ENCODE measurements around the gene SPAG16. TPM values are rescaled to one million over a fixed set of nuclear protein-coding genes. Genes with fewer than 3 reads are reported as not detected.
"Not testable (repeated sequence)": the region's sequence is repeated elsewhere in the genome, so short reads cannot be mapped to it uniquely, and the experiment has no call there.

The SPAG16 gene
- total and polyA plus RNA-seq, 2 of the 13 experiments (the other 11 are each of a cell fraction or from before 2014, with no cell fraction given), result 9.6 to 26.5 TPM

DNA sequence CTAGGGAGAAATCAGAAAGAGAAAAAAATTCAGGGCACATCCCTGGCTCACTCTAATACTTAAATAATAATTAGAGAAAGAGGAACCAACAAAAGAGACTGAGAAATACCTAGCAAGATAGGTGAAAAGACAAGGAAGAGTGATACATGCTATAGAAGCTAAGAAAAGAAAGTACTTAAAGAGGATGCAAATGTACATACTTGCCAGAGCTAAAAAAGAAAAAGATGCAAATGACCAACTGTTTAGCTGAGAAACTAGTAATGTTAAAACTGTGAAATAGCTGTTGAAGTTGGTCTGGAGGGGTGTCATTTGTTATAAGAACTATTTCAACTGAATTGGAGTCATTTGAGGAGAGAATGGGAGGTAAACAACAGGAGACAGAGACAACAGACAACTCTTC is 412.2 kb downstream of the SPAG16 start:
- CTCF ChIA-PET (ENCODE audit: low intra/inter-chr PET ratio, low total read pairs), result no interaction called here
- no peak for ATAC-seq
- DNase-seq (ENCODE audit: low spot score), result no peak
- Histone ChIP-seq H3K27me3 (ENCODE audit: control insufficient read depth in 1 of 2, insufficient read depth in 2 of 2, low read length in 2 of 2) (no peaks in the 10 kb centered on the region), H3K4me3 (replicated peaks in 1 of 3; ENCODE audit: insufficient read depth in 1 of 3, low read depth in 2 of 3, low read length in 3 of 3) (no peak overlapping the region), H3K4me1 (ENCODE audit: insufficient read depth, low read length) (no peaks in the 10 kb centered on the region), H4K20me1 (ENCODE audit: insufficient read depth, low read length) (no peaks in the 10 kb centered on the region), H3K9ac (ENCODE audit: insufficient read depth, low read depth, low read length) (no peak overlapping the region), H3K27ac (ENCODE audit: extremely low read length, insufficient read depth, low read length) (no peak overlapping the region), H3K4me2 (ENCODE audit: low read depth, low read length) (no peak overlapping the region), H3K36me3 (replicated peaks in 1 of 2; ENCODE audit: control insufficient read depth in 1 of 2, insufficient read depth in 2 of 2, low read length in 2 of 2) (no peaks in the 10 kb centered on the region), H3K79me2 (ENCODE audit: insufficient read depth, low read length) (no peaks in the 10 kb centered on the region), H3K9me3 (ENCODE audit: low read length) (peaks cover 65% of the 10 kb centered on the region), H2AFZ (ENCODE audit: low read length) (no peak overlapping the region)
- POLR2A ChIA-PET, result no interaction called here
- intact Hi-C loops (cut with micrococcal nuclease; ENCODE audit: unreplicated experiment) (no loop called here), in situ Hi-C loops (cut with HindIII; ENCODE audit: extremely low pct_ligation_motif_present, low pct_unique_long_range_greater_than_20kb) (no loop called here)
- BruUV-seq (replicated peaks), result no TSS peak
- TF ChIP-seq TOPORS (CRISPR knock-in tag; IDR thresholded peaks at IDR 0.05) (no peak), GATAD1 (CRISPR knock-in tag; IDR thresholded peaks at IDR 0.05) (no peak)
- TF ChIP-seq, protein P1, sequence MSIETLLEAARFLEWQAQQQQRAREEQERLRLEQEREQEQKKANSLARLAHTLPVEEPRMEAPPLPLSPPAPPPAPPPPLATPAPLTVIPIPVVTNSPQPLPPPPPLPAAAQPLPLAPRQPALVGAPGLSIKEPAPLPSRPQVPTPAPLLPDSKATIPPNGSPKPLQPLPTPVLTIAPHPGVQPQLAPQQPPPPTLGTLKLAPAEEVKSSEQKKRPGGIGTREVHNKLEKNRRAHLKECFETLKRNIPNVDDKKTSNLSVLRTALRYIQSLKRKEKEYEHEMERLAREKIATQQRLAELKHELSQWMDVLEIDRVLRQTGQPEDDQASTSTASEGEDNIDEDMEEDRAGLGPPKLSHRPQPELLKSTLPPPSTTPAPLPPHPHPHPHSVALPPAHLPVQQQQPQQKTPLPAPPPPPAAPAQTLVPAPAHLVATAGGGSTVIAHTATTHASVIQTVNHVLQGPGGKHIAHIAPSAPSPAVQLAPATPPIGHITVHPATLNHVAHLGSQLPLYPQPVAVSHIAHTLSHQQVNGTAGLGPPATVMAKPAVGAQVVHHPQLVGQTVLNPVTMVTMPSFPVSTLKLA (IDR thresholded peaks at IDR 0.05), result no peak
- FAIRE-seq, result no peak

DNA sequence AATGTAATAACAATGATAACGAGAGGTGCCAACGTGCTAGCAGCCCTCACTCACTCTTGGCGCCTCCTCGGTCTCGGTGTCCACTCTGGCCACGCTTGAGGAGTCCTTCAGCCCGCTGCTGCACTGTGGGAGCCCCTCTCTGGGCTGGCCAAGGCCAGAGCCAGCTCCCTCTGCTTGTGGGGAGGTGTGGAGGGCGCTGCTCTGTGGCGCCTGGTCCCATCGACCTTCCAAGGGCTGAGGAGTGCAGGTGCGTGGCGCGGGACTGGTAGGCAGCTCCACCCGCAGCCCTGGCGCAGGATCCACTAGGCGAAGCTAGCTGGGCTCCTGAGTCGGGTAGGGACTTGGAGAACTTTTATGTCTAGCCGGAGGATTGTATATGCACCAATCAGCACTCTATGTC is 417.1 kb downstream of the SPAG16 start:
- WGBS (ENCODE audit: low lambda C conversion rate), result 55% methylated on average over 17 of the region's 18 CpGs
- BruUV-seq (replicated peaks); H3K4me1 ChIP-seq (ENCODE audit: insufficient read depth, low read length); H3K27ac ChIP-seq (ENCODE audit: extremely low read length, insufficient read depth, low read length); intact Hi-C loops (cut with micrococcal nuclease; ENCODE audit: unreplicated experiment); H3K4me3 ChIP-seq (replicated peaks in 1 of 3; ENCODE audit: insufficient read depth in 1 of 3, low read depth in 2 of 3, low read length in 3 of 3); H3K9ac ChIP-seq (ENCODE audit: insufficient read depth, low read depth, low read length); H4K20me1 ChIP-seq (ENCODE audit: insufficient read depth, low read length); H3K27me3 ChIP-seq (ENCODE audit: control insufficient read depth in 1 of 2, insufficient read depth in 2 of 2, low read length in 2 of 2); H2AFZ ChIP-seq (ENCODE audit: low read length); H3K4me2 ChIP-seq (ENCODE audit: low read depth, low read length); CTCF ChIA-PET (ENCODE audit: low intra/inter-chr PET ratio, low total read pairs); POLR2A ChIA-PET; in situ Hi-C loops (cut with HindIII; ENCODE audit: extremely low pct_ligation_motif_present, low pct_unique_long_range_greater_than_20kb); FAIRE-seq; H3K36me3 ChIP-seq (replicated peaks in 1 of 2; ENCODE audit: control insufficient read depth in 1 of 2, insufficient read depth in 2 of 2, low read length in 2 of 2); ATAC-seq; DNase-seq (ENCODE audit: low spot score); H3K79me2 ChIP-seq (ENCODE audit: insufficient read depth, low read length): not testable (repeated sequence)
- H3K9me3 ChIP-seq (ENCODE audit: low read length), result peaks cover 55% of the 10 kb centered on the region
